HG03045 (cell line): ENCODE results near the gene ATF2.
"Not testable (repeated sequence)": the region's sequence is repeated elsewhere in the genome, so short reads cannot be mapped to it uniquely, and the experiment has no call there.

ENCODE experiments used
- ATAC-seq: cut with Tn5 transposase; IDR thresholded peaks from one replicate; pipeline ENCODE4 v1.9.1; 2021; ENCODE audit warnings: mild to moderate bottlenecking, moderate library complexity; ENCODE audit not compliant: unreplicated experiment

Gene ATF2

GRCh38 chr2:175103191-175103590 lies 64.8 kb downstream of the ATF2 start:
- no peak for ATAC-seq

DNA sequence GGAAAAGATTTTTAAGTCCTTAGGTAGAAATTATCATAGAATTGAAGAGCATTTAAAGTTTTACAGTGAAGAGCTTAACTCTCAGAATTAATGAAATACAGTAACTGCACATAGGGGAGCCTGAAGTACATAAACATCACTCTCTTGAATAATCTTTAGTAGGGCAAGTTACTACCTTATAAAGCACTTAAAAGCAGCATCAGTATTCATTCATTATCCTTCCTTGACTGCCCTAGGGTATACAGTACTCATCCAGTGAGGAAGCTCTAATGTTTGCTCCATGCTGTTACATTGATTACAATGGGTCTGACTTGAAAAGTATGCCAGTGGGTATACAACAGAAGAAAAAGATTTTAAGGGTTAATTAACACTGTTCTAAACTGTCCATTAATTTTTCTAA lies 66.5 kb downstream of the ATF2 start:
- ATAC-seq, result no peak

DNA sequence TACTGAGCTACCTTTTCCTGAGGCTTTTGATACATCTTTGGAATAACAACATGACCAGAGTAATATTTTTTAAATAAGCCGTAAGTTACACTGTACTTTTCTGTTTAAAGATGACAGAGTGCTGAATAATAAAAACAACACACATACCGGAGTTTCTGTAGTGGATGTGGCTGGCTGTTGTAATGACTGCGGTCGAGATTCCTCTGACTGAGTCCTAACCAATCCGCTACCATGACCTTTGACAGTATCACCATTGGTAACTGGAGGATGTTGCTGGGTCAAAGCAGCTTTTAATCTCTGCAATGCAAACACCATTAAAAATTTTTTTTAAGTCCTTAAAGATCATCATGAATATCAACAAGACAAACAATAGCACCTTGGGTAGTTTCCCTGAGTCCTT lies 70.7 kb downstream of the ATF2 start:
- ATAC-seq, result no peak

DNA sequence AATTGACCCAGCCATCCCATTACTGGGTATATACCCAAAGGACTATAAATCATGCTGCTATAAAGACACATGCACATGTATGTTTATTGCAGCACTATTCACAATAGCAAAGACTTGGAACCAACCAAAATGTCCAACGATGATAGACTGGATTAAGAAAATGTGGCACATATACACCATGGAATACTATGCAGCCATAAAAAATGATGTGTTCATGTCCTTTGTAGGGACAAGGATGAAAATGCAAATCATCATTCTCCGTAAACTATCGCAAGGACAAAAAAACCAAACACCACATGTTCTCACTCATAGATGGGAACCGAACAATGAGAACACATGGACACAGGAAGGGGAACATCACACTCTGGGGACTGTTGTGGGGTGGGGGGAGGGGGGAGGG lies 83.9 kb downstream of the ATF2 start:
- not testable (repeated sequence) for ATAC-seq

DNA sequence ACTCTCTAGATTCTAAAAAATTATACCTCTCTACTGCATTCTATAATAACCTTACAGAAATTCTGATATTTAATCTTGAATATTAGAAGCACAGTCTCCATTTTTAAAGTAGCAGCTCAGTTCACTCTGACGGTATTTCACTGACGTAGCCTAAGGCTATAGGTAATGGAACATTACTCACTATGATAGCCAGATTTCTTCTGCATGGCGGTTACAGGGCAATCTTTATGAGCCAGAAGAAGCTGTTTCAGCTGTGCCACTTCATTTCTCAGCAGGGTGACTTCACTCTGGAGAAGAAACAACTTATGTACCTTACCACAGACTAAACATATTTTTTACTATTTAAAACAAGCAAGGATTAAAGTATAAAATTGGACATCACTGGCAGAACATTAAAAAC lies 87.5 kb downstream of the ATF2 start:
- ATAC-seq, result no peak

GRCh38 chr2:175076272-175076671 lies 91.7 kb downstream of the ATF2 start:
- ATAC-seq, result no peak

- no peak for ATAC-seq
Measured at GRCh38 chr2:175074478-175074877, 93.5 kb downstream of the ATF2 start.

GRCh38 chr2:175068534-175068933 lies 99.5 kb downstream of the ATF2 start:
- no peak for ATAC-seq

DNA sequence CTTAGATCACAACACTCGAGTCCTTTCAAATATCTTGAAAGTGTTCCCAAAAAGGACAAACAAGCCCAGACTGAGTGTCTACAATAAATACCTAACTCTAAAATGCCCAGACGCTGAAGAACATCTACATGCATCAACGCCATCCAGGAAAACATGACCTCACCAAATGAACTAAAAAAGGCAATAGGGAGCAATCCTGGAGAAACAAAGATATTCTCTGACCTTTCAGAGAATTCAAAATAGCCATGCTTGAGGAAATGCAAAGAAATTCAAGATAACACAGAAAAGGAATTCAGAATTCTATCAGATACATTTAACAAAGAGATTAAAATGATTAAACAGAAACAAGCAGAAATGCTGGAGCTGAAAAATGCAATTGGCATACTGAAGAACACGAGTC lies 101.6 kb downstream of the ATF2 start:
- no peak for ATAC-seq

GRCh38 chr2:175064797-175065196 lies 103.2 kb downstream of the ATF2 start:
- ATAC-seq, result no peak

GRCh38 chr2:175063741-175064140 lies 104.3 kb downstream of the ATF2 start:
- ATAC-seq, result no peak

- no peak for ATAC-seq
Measured at GRCh38 chr2:175062787-175063585, 105.0 kb downstream of the ATF2 start.

- no peak for ATAC-seq
Measured at GRCh38 chr2:175057078-175057685, 110.8 kb downstream of the ATF2 start.

GRCh38 chr2:175055993-175056392 lies 112.0 kb downstream of the ATF2 start:
- no peak for ATAC-seq

- ATAC-seq, result no peak
Measured at GRCh38 chr2:175054340-175054739, 113.7 kb downstream of the ATF2 start.

DNA sequence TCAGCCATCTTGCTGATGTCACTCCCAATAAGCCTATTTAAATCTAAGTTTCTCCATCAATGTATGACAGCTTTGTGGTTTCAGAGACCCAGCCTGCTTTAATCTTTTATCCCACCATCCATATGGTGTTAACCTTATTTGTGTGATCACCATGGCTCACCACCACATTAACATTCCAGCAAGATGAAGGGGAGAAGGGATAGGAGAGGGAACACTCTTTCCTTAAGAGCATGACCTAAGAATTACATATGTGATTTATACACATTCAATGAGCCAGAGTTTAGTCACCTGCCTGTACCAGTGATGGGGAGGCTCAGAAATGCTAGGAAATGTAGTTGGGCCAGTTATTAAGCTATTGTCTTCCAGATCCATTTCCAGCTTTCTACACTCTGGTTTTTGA lies 118.3 kb downstream of the ATF2 start:
- no peak for ATAC-seq

DNA sequence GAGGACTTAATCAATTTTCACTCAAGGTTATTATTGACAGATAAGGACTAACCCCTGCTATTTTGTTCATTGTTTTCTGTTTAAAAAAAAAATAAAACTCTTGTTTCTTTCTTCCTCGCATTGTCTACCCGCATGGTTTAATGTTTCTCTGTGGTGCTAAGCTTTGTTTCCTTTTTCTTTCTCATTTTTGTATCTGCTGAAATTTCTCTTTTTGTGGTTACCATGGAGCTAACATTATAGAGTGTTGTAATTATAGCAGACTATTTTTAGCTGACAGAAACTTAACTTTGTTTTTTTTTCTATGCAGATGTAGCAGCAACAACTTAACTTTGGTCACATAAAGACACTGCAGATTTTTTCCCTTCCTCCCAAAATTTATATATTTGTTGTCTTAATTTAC lies 119.7 kb downstream of the ATF2 start:
- ATAC-seq, result peak; percentile 59

DNA sequence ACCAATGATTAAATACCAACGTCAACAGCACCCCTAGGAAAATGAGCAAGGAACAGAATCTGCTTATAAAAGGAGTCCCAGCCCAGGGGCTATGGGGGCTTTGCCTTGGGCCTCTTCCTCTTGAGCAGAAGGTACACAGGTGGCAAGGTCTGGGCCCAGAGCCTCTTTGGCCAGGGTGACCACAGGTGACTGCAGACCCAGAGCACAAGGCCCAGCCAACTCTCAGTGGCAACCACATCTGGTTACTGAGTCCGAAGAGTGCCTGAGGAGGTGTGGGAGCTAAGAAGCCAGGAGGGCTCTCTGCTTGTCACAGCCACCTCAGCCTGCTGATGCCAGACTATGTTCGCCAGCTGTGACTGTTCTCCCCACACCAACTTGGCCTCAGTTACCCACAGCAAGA lies 128.5 kb downstream of the ATF2 start:
- no peak for ATAC-seq

DNA sequence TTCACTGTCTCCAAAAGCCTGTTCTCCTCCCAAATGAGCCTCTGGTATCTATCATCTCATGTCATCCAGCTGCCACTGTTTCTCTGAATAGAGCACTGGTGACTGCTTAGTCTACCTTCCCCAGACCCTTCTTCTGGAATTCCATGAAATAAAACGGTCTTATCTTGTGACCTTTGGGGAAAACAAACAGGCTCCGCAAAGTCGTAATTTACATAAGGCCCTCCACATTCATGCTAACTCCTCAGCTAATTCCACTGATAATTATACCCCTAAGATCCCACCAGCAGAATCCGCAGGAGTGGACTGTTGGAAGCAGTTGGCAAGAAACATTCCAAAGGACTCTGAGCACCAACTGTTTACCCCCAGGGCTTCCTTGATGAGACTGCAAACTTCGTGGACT lies 129.0 kb downstream of the ATF2 start:
- ATAC-seq, result no peak

DNA sequence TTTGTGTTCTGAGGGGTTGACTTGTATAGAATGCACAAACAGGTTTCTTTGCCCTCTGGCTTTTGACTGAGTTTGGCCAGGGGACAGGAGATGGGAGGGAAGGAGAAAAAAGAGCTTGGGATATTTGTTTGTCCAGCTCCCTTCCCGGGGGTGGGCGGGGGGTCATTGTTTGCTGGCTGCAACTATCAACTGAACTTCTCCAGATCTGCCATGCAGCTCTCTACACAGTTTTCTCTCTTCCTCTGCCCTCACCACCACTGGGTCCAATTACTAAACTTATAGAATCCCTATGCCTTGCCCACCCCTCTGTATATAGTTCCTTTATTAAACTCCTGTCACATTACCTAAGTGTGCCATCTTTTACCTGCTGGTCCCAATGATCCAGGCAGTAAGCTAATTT lies 130.1 kb downstream of the ATF2 start:
- no peak for ATAC-seq

GRCh38 chr2:175036582-175037018 lies 131.4 kb downstream of the ATF2 start:
- no peak for ATAC-seq

DNA sequence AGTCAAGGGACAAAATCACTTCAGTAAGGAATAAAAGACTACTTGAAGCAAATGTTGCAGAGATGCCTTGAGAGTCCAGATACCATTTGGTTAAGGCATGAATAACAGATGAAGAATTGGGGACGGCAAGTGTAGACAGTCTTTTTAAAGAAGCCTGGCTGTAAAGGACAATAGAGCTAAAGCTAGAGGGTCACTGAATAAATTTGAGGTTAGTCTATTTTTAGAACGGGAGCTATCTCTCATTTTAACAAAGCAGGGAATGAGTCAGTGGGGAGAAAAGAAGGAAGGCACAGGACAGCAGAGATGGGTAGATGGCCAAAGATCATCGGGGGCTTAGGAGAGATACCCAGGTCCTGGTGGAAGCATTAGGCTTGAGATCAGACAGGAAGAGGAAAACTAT lies 132.2 kb downstream of the ATF2 start:
- ATAC-seq, result no peak

DNA sequence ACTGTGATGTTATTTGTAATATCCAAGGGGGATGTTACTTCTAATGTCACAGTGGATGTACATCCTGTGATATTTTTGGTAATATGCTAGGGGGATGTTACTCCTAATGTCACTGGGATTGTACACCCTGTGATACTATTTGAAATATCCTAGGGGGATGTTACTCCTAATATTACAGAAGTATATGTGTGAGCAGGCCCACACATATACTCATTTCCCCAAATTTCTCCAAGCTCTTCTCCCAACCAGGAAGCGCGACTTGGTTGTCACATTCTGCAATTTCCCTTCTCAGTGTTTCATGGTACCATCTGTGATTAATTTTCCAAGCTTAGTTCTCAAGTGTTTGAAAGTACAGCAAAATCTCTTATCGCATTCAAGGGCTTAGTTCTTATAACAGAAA lies 133.3 kb downstream of the ATF2 start:
- ATAC-seq, result no peak
